A549 treated with dexamethasone at 1 μM for 4 hours (cell line): Measurements from ENCODE around the gene BANF2. TPM values are rescaled to one million over a fixed set of nuclear protein-coding genes. Genes with fewer than 3 reads are reported as not detected.

ENCODE experiments used
- total RNA-seq: library from RNA; stranded (reverse); fragments of 200-300 nt; extraction: Qiagen RNA extraction; gene quantifications from 5 replicates; pipeline ENCODE4 v1.2.3, GENCODE V29; 2022

Gene BANF2
- total RNA-seq: not detected in 5 replicates

DNA sequence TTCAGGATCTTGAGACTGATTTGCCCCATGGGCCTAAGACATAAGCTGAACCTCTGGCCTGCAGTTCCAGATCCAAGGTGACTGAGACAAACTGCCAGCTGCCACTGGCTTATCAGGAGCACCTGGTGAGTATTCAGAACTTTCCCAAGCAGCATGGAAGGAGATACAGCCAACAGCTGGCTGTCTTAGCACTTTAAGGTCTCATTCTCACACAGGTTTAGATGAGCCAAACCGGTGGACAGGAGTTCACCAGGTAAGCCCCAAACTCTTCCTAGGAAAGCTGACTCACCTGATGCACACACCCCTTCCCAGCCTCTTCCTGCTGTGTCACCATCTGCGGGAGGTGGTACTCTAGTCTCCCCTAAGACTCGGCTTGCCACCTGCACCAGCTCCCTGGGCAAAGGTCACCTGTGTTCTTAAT lies at the start of gene BANF2:
TSS of gene BANF2 (plus strand) at position 36 of the 421 bp plus-strand sequence. CDS start 25,060 bp downstream, outside the sequence.

DNA sequence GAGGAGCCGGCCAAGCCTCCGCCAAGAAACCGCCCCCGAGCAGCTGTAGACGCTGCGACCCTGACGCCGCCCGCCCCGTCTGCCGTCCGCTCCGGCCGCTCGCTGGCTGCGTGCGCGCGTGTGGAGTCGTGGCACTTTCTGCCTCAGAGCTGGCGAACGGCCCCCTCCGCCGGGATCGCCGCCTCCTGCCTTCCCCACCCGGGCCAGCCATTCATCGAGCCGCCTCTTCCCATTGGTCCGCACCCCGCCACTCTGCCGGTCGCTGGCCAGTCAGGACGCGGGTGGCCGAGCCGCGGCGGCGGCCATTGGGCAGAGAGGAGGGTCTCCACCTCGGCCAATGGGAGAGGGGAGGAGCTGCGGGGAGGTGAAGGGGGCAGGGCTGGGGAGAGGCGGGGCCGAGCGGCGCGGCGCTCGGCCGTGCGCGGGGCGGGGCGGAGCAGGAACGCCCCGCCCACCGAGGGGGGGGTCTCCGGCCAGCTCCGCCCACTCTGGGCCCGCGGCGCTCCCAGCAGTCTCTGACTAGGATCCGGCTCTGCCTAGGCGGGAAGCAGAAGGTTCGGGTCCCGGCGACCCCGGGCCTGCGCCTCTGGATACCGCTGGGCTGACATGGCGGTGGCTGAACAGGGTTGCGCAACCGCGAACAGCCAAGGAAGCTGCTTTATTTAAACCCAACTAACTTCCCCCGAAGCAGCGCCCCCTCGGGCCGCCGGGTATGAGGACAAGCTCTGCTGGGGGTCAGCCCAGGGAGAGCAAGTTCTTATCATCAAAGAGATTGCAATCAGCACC lies 17.5 kb upstream of the BANF2 start, which contains the start of gene RRBP1:
TSS of gene RRBP1 (minus strand) at position 140 of the 786 bp plus-strand sequence. CDS start 21,735 bp downstream, outside the sequence.

Other genes starting within 250 kb of the BANF2 start
- gene BFSP1, start 168.6 kb upstream of the BANF2 start, total RNA-seq: 4.1 to 4.9 TPM (median 4.5 TPM) in 5 replicates
- gene DSTN, start 129.9 kb upstream of the BANF2 start, total RNA-seq: 652 to 807 TPM (median 677 TPM) in 5 replicates
- 121 to 203 TPM (median 193 TPM) in 5 replicates for gene RRBP1, start 17.7 kb upstream of the BANF2 start, total RNA-seq